Measurements from ENCODE around the gene EPN2.
A peak's percentile ranks its signal among the peaks of the same experiment; 100 is the strongest.

- peak; percentile 26 for TF ChIP-seq POLR2AphosphoS5 (IDR thresholded peaks at IDR 0.05)
- TF ChIP-seq TAF1 (IDR thresholded peaks at IDR 0.05; ENCODE audit: low read depth), result no peak
- TF ChIP-seq SMC3 (conservative IDR thresholded peaks at IDR 0.05; ENCODE audit: poor library complexity), result no peak
- TF ChIP-seq, protein P1, sequence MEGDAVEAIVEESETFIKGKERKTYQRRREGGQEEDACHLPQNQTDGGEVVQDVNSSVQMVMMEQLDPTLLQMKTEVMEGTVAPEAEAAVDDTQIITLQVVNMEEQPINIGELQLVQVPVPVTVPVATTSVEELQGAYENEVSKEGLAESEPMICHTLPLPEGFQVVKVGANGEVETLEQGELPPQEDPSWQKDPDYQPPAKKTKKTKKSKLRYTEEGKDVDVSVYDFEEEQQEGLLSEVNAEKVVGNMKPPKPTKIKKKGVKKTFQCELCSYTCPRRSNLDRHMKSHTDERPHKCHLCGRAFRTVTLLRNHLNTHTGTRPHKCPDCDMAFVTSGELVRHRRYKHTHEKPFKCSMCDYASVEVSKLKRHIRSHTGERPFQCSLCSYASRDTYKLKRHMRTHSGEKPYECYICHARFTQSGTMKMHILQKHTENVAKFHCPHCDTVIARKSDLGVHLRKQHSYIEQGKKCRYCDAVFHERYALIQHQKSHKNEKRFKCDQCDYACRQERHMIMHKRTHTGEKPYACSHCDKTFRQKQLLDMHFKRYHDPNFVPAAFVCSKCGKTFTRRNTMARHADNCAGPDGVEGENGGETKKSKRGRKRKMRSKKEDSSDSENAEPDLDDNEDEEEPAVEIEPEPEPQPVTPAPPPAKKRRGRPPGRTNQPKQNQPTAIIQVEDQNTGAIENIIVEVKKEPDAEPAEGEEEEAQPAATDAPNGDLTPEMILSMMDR (IDR thresholded peaks at IDR 0.05; ENCODE audit: poor library complexity, severe bottlenecking), result no peak
- no peak for TF ChIP-seq MXI1 (conservative IDR thresholded peaks at IDR 0.05; ENCODE audit: poor library complexity, severe bottlenecking)
- TF ChIP-seq REST (IDR thresholded peaks at IDR 0.05; ENCODE audit: borderline replicate concordance), result no peak
- TF ChIP-seq RAD21 (conservative IDR thresholded peaks at IDR 0.05), result no peak
- no peak for TF ChIP-seq EZH2 (IDR thresholded peaks at IDR 0.05; ENCODE audit: borderline replicate concordance, insufficient read depth, low read length, poor library complexity, severe bottlenecking)
- TF ChIP-seq EP300 (conservative IDR thresholded peaks at IDR 0.05; ENCODE audit: poor library complexity, severe bottlenecking), result no peak
Observed at GRCh38 chr17:19342611-19343255, 105.6 kb downstream of the EPN2 start.
